HepG2 (cell line): ENCODE data around the gene SGMS1. TPM values are rescaled to one million over a fixed set of nuclear protein-coding genes. Genes with fewer than 3 reads are reported as not detected.

Experiments
- ATAC-seq: fragments of 200-7000 bp; cut with Tn5 transposase; 3 replicates; pipeline ENCODE4 v1.9.1; 2020; ENCODE audit warnings: mild to moderate bottlenecking, moderate library complexity
- BruUV-seq: library from RNA; stranded (reverse); fragments of 400-500 nt; replicated peaks from 2 replicates; lab custom pipeline; 2021; lab: Mats Ljungman, UMichigan
- CTCF ChIA-PET: fragments of 300-600 bp; formaldehyde crosslinking; extraction: SDS; loops from one replicate; lab custom pipeline; 2021; ENCODE audit warnings: low total read pairs, inconsistent platforms, low intra/inter-chr PET ratio; lab: Yijun Ruan, JAX
- POLR2A ChIA-PET: fragments of 350-600 bp; sonication (Branson Sonifier 250); formaldehyde crosslinking; loops from one replicate; lab custom pipeline; 2020; ENCODE audit warnings: antibody characterized with exemption, inconsistent platforms; lab: Yijun Ruan, JAX
- DNase-seq: peaks from one replicate; pipeline ENCODE4 v3.0.0-alpha.2; 2015; ENCODE audit warnings: low spot score
- FAIRE-seq: peaks from 3 replicates; lab custom pipeline; 2011; peaks lifted over from hg19 to GRCh38; lab: Jason Lieb, UNC
- H2AFZ ChIP-seq: one replicate; pipeline ENCODE4 v1.6.1; 2011; ENCODE audit warnings: low read length, inconsistent platforms
- H3K27ac ChIP-seq: fragments of 300-600 bp; 3 replicates; pipeline ENCODE4 v1.8.0; 2011; ENCODE audit warnings: mixed run types, mild to moderate bottlenecking, mixed read lengths, low read length, inconsistent platforms; ENCODE audit not compliant: insufficient read depth; ENCODE audit errors: extremely low read length
- H3K27me3 ChIP-seq, 2 experiments: fragments of 200-600 bp in 1 of 2; 2 replicates in 1 of 2; 3 replicates in 1 of 2; pipeline versions ENCODE4 v1.6.0 to v1.8.0; 2011; ENCODE audit warnings: low read length in 2 of 2, mild to moderate bottlenecking in 2 of 2, moderate library complexity in 2 of 2, inconsistent platforms in 1 of 2; ENCODE audit not compliant: insufficient read depth in 2 of 2, control insufficient read depth in 1 of 2
- H3K36me3 ChIP-seq, 2 experiments: fragments of 200-600 bp in 1 of 2; replicated peaks in 1 of 2; 2 replicates in 1 of 2; 3 replicates in 1 of 2; pipeline versions ENCODE4 v1.5.1 to v1.8.0; 2011; ENCODE audit warnings: low read length in 2 of 2, inconsistent platforms in 1 of 2; ENCODE audit not compliant: insufficient read depth in 2 of 2, control insufficient read depth in 1 of 2
- H3K4me1 ChIP-seq: 2 replicates; pipeline ENCODE4 v1.5.1; 2012; ENCODE audit warnings: low read length, inconsistent platforms; ENCODE audit not compliant: insufficient read depth
- H3K4me2 ChIP-seq: 2 replicates; pipeline ENCODE4 v1.6.0; 2011; ENCODE audit warnings: low read depth, low read length, inconsistent platforms
- H3K4me3 ChIP-seq, 3 experiments: fragments of 200-600 bp in 1 of 3; sonication (generic), shearing (Covaris generic) in 1 of 3; replicated peaks in 1 of 3; 2 replicates each; pipeline ENCODE4 v1.5.1; 2011 to 2016; ENCODE audit warnings: low read length in 3 of 3, inconsistent platforms in 2 of 3, low read depth in 2 of 3, mild to moderate bottlenecking in 2 of 3, control low read depth in 1 of 3, mixed read lengths in 1 of 3; ENCODE audit not compliant: insufficient read depth in 1 of 3
- H3K79me2 ChIP-seq: one replicate; pipeline ENCODE4 v1.6.1; 2011; ENCODE audit warnings: low read length, inconsistent platforms; ENCODE audit not compliant: insufficient read depth
- H3K9ac ChIP-seq: 2 replicates; pipeline ENCODE4 v1.6.0; 2011; ENCODE audit warnings: mild to moderate bottlenecking, low read depth, low read length, inconsistent platforms; ENCODE audit not compliant: insufficient read depth
- H3K9me3 ChIP-seq: 2 replicates; pipeline ENCODE4 v1.5.1; 2012; ENCODE audit warnings: mild to moderate bottlenecking, low read length
- H4K20me1 ChIP-seq: 2 replicates; pipeline ENCODE4 v1.6.0; 2011; ENCODE audit warnings: inconsistent platforms, mild to moderate bottlenecking, low read length, moderate library complexity; ENCODE audit not compliant: insufficient read depth
- ADNP ChIP-seq: sonication (generic); formaldehyde crosslinking; IDR thresholded peaks from 2 replicates; pipeline ENCODE4 v1.4.0; 2020; ENCODE audit warnings: missing genetic modification reagents
- ARNT2 ChIP-seq: sonication (generic); formaldehyde crosslinking; IDR thresholded peaks from 2 replicates; pipeline ENCODE4 v1.8.0; 2022; ENCODE audit warnings: mild to moderate bottlenecking, low read depth, missing genetic modification reagents, moderate library complexity
- BCLAF1 ChIP-seq: fragments of 450-650 bp; IDR thresholded peaks from 2 replicates; pipeline ENCODE4 v1.6.1; 2017; ENCODE audit warnings: mild to moderate bottlenecking
- CEBPG ChIP-seq: IDR thresholded peaks from 2 replicates; pipeline ENCODE4 v1.6.1; 2016
- FOXC1 ChIP-seq: sonication (generic); formaldehyde crosslinking; IDR thresholded peaks from 2 replicates; pipeline ENCODE4 v1.8.0; 2022; ENCODE audit warnings: mild to moderate bottlenecking, missing genetic modification reagents, borderline replicate concordance
- GABPB1 ChIP-seq: IDR thresholded peaks from 2 replicates; pipeline ENCODE4 v1.6.1; 2016; ENCODE audit warnings: mild to moderate bottlenecking, missing genetic modification reagents, moderate library complexity, missing compliant biosample characterization
- HOXA5 ChIP-seq: sonication (generic); formaldehyde crosslinking; IDR thresholded peaks from 2 replicates; pipeline ENCODE4 v1.4.0; 2020; ENCODE audit warnings: missing genetic modification reagents
- MAZ ChIP-seq, 2 experiments: sonication (generic) in 1 of 2; formaldehyde crosslinking in 1 of 2; IDR thresholded peaks; 2 replicates each; pipeline versions ENCODE4 v1.5.0 to v1.6.1; 2012 to 2020; ENCODE audit warnings: low read depth in 2 of 2, mild to moderate bottlenecking in 2 of 2, borderline replicate concordance in 1 of 2, improper control_type of control experiment in 1 of 2, low read length in 1 of 2, missing genetic modification reagents in 1 of 2, moderate library complexity in 1 of 2
- NFIB ChIP-seq: sonication (generic); formaldehyde crosslinking; IDR thresholded peaks from 2 replicates; pipeline ENCODE4 v1.9.0; 2021; ENCODE audit warnings: missing genetic modification reagents, mild to moderate bottlenecking, borderline replicate concordance
- POGZ ChIP-seq: sonication (generic); formaldehyde crosslinking; IDR thresholded peaks from 2 replicates; pipeline ENCODE4 v1.4.0; 2020; ENCODE audit warnings: mild to moderate bottlenecking, missing genetic modification reagents
- SRSF9 ChIP-seq: fragments of 200-400 bp; formaldehyde crosslinking; IDR thresholded peaks from 2 replicates; pipeline ENCODE4 v1.6.1; 2018; ENCODE audit warnings: borderline replicate concordance, mild to moderate bottlenecking, low read depth, low read length; ENCODE audit not compliant: insufficient read depth, poor library complexity, severe bottlenecking
- TGIF2 ChIP-seq: IDR thresholded peaks from 2 replicates; pipeline ENCODE4 v1.6.1; 2016; ENCODE audit warnings: control low read depth, missing compliant biosample characterization
- ZNF335 ChIP-seq: sonication (generic); formaldehyde crosslinking; IDR thresholded peaks from 2 replicates; pipeline ENCODE4 v1.4.0; 2020; ENCODE audit warnings: missing genetic modification reagents
- ZNF432 ChIP-seq: sonication (generic); formaldehyde crosslinking; IDR thresholded peaks from 2 replicates; pipeline ENCODE4 v1.5.0; 2020; ENCODE audit warnings: missing genetic modification reagents, mild to moderate bottlenecking, borderline replicate concordance
- ZNF646 ChIP-seq: sonication (generic); formaldehyde crosslinking; IDR thresholded peaks from 2 replicates; pipeline ENCODE4 v1.9.0; 2021; ENCODE audit warnings: mild to moderate bottlenecking, missing genetic modification reagents
- WGBS: methylation state at CpG from one replicate; pipeline ENCODE4 v1.1.6; 2017; ENCODE audit warnings: low lambda C conversion rate; 5-methylcytosine and 5-hydroxymethylcytosine counted together
- in situ Hi-C: cut with HindIII; loops from 2 replicates; pipeline ENCODE4 v1.10.0; 2017; ENCODE audit warnings: low pct_unique_long_range_greater_than_20kb; ENCODE audit not compliant: extremely low pct_ligation_motif_present
- intact Hi-C: fragments of 100-400 bp; cut with micrococcal nuclease; formaldehyde crosslinking; loops from one replicate; pipeline ENCODE4 v1.10.0; 2022; ENCODE audit not compliant: unreplicated experiment
- polyA plus RNA-seq, 8 experiments: library from polyadenylated mRNA; depleted of rRNA in 3 of 8; stranded (reverse) in 7 of 8; unstranded in 1 of 8; fragments of >200 nt; fragmentation: Illumina TruSeq in 4 of 8; extraction: Trizol in 4 of 8; gene quantifications; 2 replicates each; pipeline versions ENCODE4 v1.2.1 to v1.2.3, GENCODE V29; 2011 to 2016; ENCODE audit warnings: low read depth in 4 of 8, missing spikeins in 1 of 8, mixed read lengths in 1 of 8; ENCODE audit not compliant: insufficient read depth in 1 of 8
- total RNA-seq, 5 experiments: library from RNA; depleted of rRNA; stranded (reverse); fragments of >200 nt; fragmentation: Illumina TruSeq; extraction: Trizol; gene quantifications; 2 replicates each; pipeline ENCODE4 v1.2.3, GENCODE V29; 2016; ENCODE audit warnings: low read depth in 1 of 5

SGMS1 gene
- total and polyA plus RNA-seq, 2 of the 13 experiments (the other 11 are each of a cell fraction or from before 2014, with no cell fraction given), result 6.5 to 15.1 TPM

- DNase-seq, result no peak
- Histone ChIP-seq H3K79me2 (no peaks in the 10 kb centered on the region), H3K36me3 (no peaks in the 10 kb centered on the region), H3K27me3 (no peaks in the 10 kb centered on the region), H4K20me1 (no peaks in the 10 kb centered on the region), H3K4me3 (no peak overlapping the region), H3K4me2 (no peak overlapping the region), H2AFZ (no peak overlapping the region), H3K4me1 (peaks cover 50% of the 10 kb centered on the region), H3K9ac (no peak overlapping the region), H3K27ac (no peak overlapping the region), H3K9me3 (no peaks in the 10 kb centered on the region)
- in situ Hi-C loops (no loop called here), intact Hi-C loops (no loop called here)
- WGBS, result 98% methylated on average over 7 of the region's 7 CpGs
- ChIA-PET CTCF (no interaction called here), POLR2A (no interaction called here)
- no peak for FAIRE-seq
- TF ChIP-seq TGIF2 (CRISPR knock-in tag) (no peak), GABPB1 (CRISPR knock-in tag) (no peak), ADNP (no peak), BCLAF1 (no peak), MAZ (IDR thresholded peaks at IDR 0.05; ENCODE audit: borderline replicate concordance, low read depth, low read length) (no peak), MAZ (CRISPR knock-in tag; IDR thresholded peaks at IDR 0.05; ENCODE audit: low read depth) (no peak), ZNF646 (CRISPR knock-in tag) (no peak), CEBPG (no peak), SRSF9 (no peak), NFIB (no peak), HOXA5 (no peak), ARNT2 (CRISPR knock-in tag) (no peak), FOXC1 (CRISPR knock-in tag) (no peak), ZNF432 (CRISPR knock-in tag) (no peak), POGZ (CRISPR knock-in tag) (no peak), ZNF335 (CRISPR knock-in tag) (no peak)
- BruUV-seq, result no TSS peak
- ATAC-seq, result no peak
These were observed 236.6 kb downstream of the SGMS1 start for GRCh38 chr10:50387007-50387731.
